ENCODE measurements around the gene FAM210A.

Gene FAM210A

DNA sequence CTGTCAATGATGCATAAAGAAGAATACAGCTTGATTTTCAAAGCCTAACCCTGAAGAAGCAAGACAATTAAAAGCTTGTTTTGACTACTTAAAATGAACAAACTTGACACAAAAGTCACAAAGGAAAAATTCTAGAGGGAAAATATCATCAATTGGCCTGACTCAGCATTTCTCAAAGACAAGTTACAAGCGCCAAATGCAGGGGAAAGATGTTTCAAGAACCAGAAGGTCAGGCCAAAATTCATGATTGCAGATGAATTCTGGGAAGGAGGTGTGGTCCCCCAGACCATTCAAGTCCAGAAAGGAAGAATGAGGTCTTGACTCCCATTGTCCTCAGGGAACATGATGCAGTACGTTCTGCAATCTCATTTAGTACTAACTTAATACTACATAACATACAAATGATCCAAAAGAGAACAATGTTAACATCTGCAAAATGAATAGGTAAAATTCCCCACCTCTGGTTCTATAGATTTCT lies 64.5 kb downstream of the FAM210A start:
- Histone ChIP-seq H3K4me3 (replicated peaks; ENCODE audit: insufficient read depth, low read length) (no peak overlapping the region), H3K27ac (replicated peaks) (no peak overlapping the region), H3K27me3 (ENCODE audit: insufficient read depth, poor library complexity, severe bottlenecking) (no peaks in the 10 kb centered on the region)
- DNase-seq (ENCODE audit: low read depth in 1 of 2, low spot score in 1 of 2) = no peak
- TF ChIP-seq, protein P1, sequence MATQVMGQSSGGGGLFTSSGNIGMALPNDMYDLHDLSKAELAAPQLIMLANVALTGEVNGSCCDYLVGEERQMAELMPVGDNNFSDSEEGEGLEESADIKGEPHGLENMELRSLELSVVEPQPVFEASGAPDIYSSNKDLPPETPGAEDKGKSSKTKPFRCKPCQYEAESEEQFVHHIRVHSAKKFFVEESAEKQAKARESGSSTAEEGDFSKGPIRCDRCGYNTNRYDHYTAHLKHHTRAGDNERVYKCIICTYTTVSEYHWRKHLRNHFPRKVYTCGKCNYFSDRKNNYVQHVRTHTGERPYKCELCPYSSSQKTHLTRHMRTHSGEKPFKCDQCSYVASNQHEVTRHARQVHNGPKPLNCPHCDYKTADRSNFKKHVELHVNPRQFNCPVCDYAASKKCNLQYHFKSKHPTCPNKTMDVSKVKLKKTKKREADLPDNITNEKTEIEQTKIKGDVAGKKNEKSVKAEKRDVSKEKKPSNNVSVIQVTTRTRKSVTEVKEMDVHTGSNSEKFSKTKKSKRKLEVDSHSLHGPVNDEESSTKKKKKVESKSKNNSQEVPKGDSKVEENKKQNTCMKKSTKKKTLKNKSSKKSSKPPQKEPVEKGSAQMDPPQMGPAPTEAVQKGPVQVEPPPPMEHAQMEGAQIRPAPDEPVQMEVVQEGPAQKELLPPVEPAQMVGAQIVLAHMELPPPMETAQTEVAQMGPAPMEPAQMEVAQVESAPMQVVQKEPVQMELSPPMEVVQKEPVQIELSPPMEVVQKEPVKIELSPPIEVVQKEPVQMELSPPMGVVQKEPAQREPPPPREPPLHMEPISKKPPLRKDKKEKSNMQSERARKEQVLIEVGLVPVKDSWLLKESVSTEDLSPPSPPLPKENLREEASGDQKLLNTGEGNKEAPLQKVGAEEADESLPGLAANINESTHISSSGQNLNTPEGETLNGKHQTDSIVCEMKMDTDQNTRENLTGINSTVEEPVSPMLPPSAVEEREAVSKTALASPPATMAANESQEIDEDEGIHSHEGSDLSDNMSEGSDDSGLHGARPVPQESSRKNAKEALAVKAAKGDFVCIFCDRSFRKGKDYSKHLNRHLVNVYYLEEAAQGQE (IDR thresholded peaks at IDR 0.05; ENCODE audit: insufficient replicate concordance, low read depth) = no peak
- no peak for TF ChIP-seq GABPA (IDR thresholded peaks at IDR 0.05; ENCODE audit: low read depth)
- TF ChIP-seq, protein P2, sequence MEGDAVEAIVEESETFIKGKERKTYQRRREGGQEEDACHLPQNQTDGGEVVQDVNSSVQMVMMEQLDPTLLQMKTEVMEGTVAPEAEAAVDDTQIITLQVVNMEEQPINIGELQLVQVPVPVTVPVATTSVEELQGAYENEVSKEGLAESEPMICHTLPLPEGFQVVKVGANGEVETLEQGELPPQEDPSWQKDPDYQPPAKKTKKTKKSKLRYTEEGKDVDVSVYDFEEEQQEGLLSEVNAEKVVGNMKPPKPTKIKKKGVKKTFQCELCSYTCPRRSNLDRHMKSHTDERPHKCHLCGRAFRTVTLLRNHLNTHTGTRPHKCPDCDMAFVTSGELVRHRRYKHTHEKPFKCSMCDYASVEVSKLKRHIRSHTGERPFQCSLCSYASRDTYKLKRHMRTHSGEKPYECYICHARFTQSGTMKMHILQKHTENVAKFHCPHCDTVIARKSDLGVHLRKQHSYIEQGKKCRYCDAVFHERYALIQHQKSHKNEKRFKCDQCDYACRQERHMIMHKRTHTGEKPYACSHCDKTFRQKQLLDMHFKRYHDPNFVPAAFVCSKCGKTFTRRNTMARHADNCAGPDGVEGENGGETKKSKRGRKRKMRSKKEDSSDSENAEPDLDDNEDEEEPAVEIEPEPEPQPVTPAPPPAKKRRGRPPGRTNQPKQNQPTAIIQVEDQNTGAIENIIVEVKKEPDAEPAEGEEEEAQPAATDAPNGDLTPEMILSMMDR (IDR thresholded peaks at IDR 0.05; ENCODE audit: insufficient read depth, low read length) = no peak
- TF ChIP-seq POLR2AphosphoS5 (IDR thresholded peaks at IDR 0.05; ENCODE audit: low read depth) = no peak
- no peak for TF ChIP-seq SPI1 (IDR thresholded peaks at IDR 0.05; ENCODE audit: borderline replicate concordance, low read depth)

DNA sequence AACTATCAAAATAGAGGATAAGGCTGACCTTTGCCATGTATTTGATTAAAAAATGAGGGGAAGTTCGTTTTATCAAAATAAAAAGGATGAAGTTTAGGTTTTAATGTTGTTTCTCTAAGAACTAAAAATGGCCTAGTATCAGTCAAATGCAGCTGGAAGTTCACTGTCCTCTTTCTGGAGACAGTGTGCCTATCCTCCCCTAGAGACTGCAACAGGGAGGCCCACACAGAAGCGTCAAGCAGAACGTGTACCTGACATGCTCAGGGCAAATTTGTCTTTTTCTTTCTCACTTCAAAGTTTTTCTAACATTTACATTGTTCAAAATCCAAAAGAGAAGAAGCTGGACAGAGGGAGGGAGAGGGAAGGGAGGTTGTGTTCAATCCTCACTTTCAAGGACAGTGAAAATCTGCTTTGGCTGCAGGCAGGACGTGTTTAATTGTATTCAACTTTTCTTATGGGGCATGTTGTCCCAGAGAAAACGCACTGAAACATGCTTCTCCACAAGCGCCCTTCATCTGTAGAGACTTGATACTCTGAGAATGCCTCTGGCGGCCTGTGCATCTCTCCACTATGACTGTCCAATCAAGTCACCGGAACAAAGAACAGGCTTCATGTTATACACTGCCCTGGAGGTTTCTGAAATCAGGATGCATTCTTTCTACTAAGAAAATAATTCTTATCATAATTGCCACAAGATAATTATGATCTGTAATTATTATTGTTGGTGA lies 65.1 kb downstream of the FAM210A start:
- no peak for DNase-seq (ENCODE audit: low read depth in 1 of 2, low spot score in 1 of 2)
- H3K4me3 ChIP-seq (replicated peaks; ENCODE audit: insufficient read depth, low read length) = no peak overlapping the region
- TF ChIP-seq POLR2AphosphoS5 (IDR thresholded peaks at IDR 0.05; ENCODE audit: low read depth) (no peak), GABPA (IDR thresholded peaks at IDR 0.05; ENCODE audit: low read depth) (no peak), SPI1 (IDR thresholded peaks at IDR 0.05; ENCODE audit: borderline replicate concordance, low read depth) (no peak)
- no peak overlapping the region for H3K27ac ChIP-seq (replicated peaks)
- no peaks in the 10 kb centered on the region for H3K27me3 ChIP-seq (ENCODE audit: insufficient read depth, poor library complexity, severe bottlenecking)

DNA sequence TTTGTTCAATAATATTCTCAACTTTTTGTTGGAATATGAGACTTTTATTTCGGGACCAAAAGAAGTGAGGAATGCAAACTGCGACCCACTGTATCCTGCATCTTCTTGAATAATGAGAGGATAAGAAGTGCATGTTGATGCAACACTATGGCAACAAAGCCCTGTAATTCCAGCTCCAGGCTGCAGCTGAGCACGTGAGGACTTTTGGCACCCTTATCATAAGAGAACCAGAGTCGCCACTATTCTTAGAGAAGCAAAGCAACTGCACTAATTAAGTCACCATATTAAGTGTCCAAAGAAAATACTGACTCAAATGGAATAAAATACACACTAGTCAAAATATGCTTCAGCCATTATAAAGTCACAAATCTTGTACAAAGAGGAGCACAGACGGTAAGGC lies 65.8 kb downstream of the FAM210A start:
- DNase-seq (ENCODE audit: low read depth in 1 of 2, low spot score in 1 of 2) = no peak
- Histone ChIP-seq H3K27me3 (ENCODE audit: insufficient read depth, poor library complexity, severe bottlenecking) (no peaks in the 10 kb centered on the region), H3K27ac (replicated peaks) (no peak overlapping the region), H3K4me3 (replicated peaks; ENCODE audit: insufficient read depth, low read length) (no peak overlapping the region)
- no peak for TF ChIP-seq SPI1 (IDR thresholded peaks at IDR 0.05; ENCODE audit: borderline replicate concordance, low read depth)
- TF ChIP-seq POLR2AphosphoS5 (IDR thresholded peaks at IDR 0.05; ENCODE audit: low read depth) = no peak
- TF ChIP-seq, protein P1 (IDR thresholded peaks at IDR 0.05; ENCODE audit: insufficient replicate concordance, low read depth) = no peak
- TF ChIP-seq, protein P2 (IDR thresholded peaks at IDR 0.05; ENCODE audit: insufficient read depth, low read length) = no peak
- TF ChIP-seq GABPA (IDR thresholded peaks at IDR 0.05; ENCODE audit: low read depth) = no peak

DNA sequence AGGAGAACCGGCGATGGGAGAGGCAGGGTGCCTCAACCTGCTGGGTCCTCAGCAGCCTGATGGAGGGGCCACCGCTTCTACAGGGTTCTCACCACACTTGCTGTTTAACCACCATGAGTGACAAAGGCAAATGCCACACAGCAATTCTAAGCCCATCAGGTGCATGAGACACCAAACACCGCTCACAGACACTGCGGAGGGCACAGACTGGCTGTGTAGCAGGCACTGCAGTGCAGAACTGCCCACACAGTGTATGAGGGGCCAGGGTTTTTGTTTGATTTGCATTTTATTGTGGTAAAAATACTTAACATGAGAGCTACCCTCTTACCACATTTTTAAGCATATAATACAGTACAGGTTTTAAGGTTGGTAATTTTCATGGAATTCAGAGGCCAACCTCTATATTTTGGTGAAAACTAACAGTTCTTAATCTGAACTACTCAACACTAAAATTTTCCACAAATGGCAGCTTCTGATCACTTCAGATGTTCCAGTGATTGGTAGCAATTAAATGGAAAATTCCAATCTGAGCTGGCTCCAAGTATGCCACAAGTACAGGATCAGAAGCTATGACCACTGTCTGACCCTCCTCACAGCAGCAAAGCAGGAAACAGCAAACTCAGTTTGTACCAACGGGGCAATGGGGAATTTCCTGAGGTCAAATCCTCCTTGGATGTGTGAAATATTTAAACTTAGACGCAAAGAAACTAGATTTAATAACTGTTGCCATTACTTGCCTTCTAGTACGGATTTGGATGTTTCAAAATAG lies 67.7 kb downstream of the FAM210A start:
- no peak for TF ChIP-seq POLR2AphosphoS5 (IDR thresholded peaks at IDR 0.05; ENCODE audit: low read depth)
- no peak for TF ChIP-seq GABPA (IDR thresholded peaks at IDR 0.05; ENCODE audit: low read depth)
- TF ChIP-seq SPI1 (IDR thresholded peaks at IDR 0.05; ENCODE audit: borderline replicate concordance, low read depth) = no peak
- TF ChIP-seq, protein P1 (IDR thresholded peaks at IDR 0.05; ENCODE audit: insufficient replicate concordance, low read depth) = no peak
- TF ChIP-seq, protein P2 (IDR thresholded peaks at IDR 0.05; ENCODE audit: insufficient read depth, low read length) = no peak
- Histone ChIP-seq H3K27me3 (ENCODE audit: insufficient read depth, poor library complexity, severe bottlenecking) (no peaks in the 10 kb centered on the region), H3K4me3 (replicated peaks; ENCODE audit: insufficient read depth, low read length) (no peak overlapping the region), H3K27ac (replicated peaks) (no peak overlapping the region)
- no peak for DNase-seq (ENCODE audit: low read depth in 1 of 2, low spot score in 1 of 2)

Measured in HL-60 (cell line).